ENCODE results near the gene PCCB. TPM values are rescaled to one million over a fixed set of nuclear protein-coding genes. Genes with fewer than 3 reads are reported as not detected.

PCCB gene
- total and polyA plus RNA-seq, 2 of the 8 experiments (the other 6 are each of a cell fraction or from before 2014, with no cell fraction given): 56.7 to 84.4 TPM

DNA sequence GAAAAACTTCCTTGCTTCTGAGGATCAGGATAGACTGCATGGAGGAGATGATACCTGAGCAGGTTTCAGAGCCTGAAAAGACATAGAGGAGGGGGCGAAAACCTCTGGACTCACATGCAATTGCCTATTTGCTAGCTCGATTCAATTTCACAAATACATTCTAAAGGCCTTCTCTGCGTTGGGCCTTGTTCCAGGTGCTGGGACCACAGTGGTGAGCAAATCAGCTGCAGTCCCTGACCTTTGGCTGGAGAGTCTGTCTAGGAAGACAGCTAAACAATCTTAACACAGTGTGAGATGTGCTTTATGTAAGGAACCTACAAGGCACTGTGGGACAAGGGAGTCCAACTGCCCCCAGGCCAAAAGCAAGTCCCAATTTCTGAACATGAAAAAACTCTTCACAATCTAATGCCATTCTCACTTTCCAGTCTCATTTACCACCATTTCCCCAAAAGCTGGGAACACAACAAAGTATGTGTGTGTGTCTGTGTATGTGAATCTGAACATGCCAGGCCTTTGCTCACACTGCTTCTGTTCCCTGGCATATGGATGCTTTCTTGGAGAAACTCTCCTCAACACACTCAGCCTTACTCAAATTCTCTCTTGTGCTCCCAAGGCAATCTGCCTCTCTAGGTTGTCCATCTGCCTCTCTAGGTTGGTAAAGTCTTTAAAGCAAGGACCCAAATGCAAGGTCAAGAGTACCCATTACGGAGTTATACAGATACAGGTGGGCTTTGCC, 2.1 kb upstream of the PCCB start (continued):
- TF ChIP-seq ASH2L (IDR thresholded peaks at IDR 0.05; ENCODE audit: low read length): no peak
- no peak for TF ChIP-seq KDM4A (IDR thresholded peaks at IDR 0.05; ENCODE audit: low read depth, low read length, severe bottlenecking)
- TF ChIP-seq SRF (IDR thresholded peaks at IDR 0.05; ENCODE audit: low read depth, low read length): no peak
- TF ChIP-seq RAD21 (IDR thresholded peaks at IDR 0.05 in 1 of 2, conservative IDR thresholded peaks at IDR 0.05 in 1 of 2; ENCODE audit: low read depth in 2 of 2, low read length in 2 of 2): no peak
- TF ChIP-seq ZNF274 (IDR thresholded peaks at IDR 0.05; ENCODE audit: borderline replicate concordance, extremely low read depth, low read length): no peak
- TF ChIP-seq BCL11A (IDR thresholded peaks at IDR 0.05; ENCODE audit: low read depth in 2 of 2, low read length in 2 of 2): no peak
- no peak for TF ChIP-seq KDM5A (IDR thresholded peaks at IDR 0.05; ENCODE audit: low read length)
- no peak for TF ChIP-seq RFX5 (IDR thresholded peaks at IDR 0.05; ENCODE audit: borderline replicate concordance, low read depth, low read length)
- TF ChIP-seq GTF2F1 (IDR thresholded peaks at IDR 0.05; ENCODE audit: borderline replicate concordance, low read depth, low read length): no peak
- no peak for TF ChIP-seq JUN (IDR thresholded peaks at IDR 0.05; ENCODE audit: low read depth, low read length)
- no peak for TF ChIP-seq SIX5 (IDR thresholded peaks at IDR 0.05; ENCODE audit: low read depth, low read length)
